Measurements from ENCODE around the gene METTL24. TPM values are rescaled to one million over a fixed set of nuclear protein-coding genes. Genes with fewer than 3 reads are reported as not detected.

Gene METTL24
- total and polyA plus RNA-seq, 2 of the 8 experiments (the other 6 are each of a cell fraction or from before 2014, with no cell fraction given) = 0.30 to 0.39 TPM

DNA sequence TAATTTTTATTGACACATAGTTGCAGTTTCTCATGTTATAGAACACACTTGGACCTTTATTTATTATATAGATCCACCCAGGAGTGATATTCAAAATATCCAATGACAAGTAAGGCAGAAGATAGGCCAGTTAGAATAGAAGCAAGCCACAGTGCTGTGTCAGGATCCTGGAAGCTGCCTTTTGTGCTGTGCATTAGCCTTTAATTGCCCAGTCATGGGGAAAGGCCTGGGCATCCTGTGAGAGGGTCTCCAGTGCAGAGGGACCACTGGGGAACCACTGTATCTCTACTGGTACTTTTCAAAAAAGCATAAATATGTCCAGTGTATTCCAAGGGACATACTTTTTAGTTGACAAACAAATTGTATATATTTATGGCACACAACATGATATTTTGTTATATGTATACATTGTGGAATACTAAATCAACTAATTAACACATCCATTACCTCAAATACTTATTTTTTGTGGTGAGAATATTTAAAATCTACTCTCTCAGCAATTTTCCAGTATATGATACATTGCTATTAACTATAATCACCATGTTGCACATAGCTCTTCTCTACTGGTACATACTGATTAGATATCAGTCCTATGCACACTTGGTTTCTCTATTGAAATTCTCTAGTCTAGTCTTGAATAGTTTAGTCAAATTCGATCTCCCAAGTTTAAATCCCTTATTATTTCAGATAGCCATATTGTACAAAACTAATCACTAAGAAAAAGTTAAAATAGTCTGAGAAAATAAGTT lies 118.4 kb downstream of the METTL24 start:
- Histone ChIP-seq H2BK5ac (ENCODE audit: low read depth, low read length) (no peak overlapping the region), H3K4me3 (ENCODE audit: extremely low read depth in 1 of 4, insufficient read depth in 2 of 4, low read depth in 3 of 4, low read length in 4 of 4) (no peak overlapping the region), H3K4me2 (ENCODE audit: insufficient read depth in 1 of 2, low read depth in 2 of 2, low read length in 2 of 2) (no peak overlapping the region), H2BK120ac (replicated peaks; ENCODE audit: low read depth, low read length) (no peak overlapping the region), H3K27me3 (replicated peaks in 1 of 4; ENCODE audit: control insufficient read depth in 3 of 4, extremely low read depth in 1 of 4, insufficient read depth in 3 of 4, low read length in 3 of 4) (no peaks in the 10 kb centered on the region), H4K8ac (ENCODE audit: extremely low read depth, insufficient read depth, low read length) (no peak overlapping the region), H3K79me1 (ENCODE audit: low read depth, low read length) (no peaks in the 10 kb centered on the region), H3K27ac (ENCODE audit: low read depth, low read length) (no peak overlapping the region), H2BK20ac (ENCODE audit: low read length) (no peak overlapping the region), H3K9me3 (ENCODE audit: insufficient read depth in 2 of 2, low read depth in 1 of 2, low read length in 1 of 2) (no peaks in the 10 kb centered on the region), H2AK5ac (ENCODE audit: low read depth, low read length) (no peak overlapping the region), H2AFZ (ENCODE audit: low read length) (no peak overlapping the region), H2BK15ac (ENCODE audit: low read length) (no peak overlapping the region), H2BK12ac (ENCODE audit: low read depth, low read length) (no peak overlapping the region), H3K14ac (ENCODE audit: insufficient read length) (no peak overlapping the region), H3K18ac (ENCODE audit: extremely low read depth, low read length) (no peak overlapping the region), H4K5ac (ENCODE audit: insufficient read length, low read depth, low read length) (no peak overlapping the region), H4K91ac (replicated peaks; ENCODE audit: insufficient read length, low read length) (no peak overlapping the region), H3K36me3 (ENCODE audit: control insufficient read depth in 2 of 4, insufficient read depth in 4 of 4, low read length in 3 of 4) (no peaks in the 10 kb centered on the region), H3K4me1 (replicated peaks in 1 of 4; ENCODE audit: control insufficient read depth in 3 of 4, insufficient read depth in 4 of 4, low read length in 3 of 4) (no peaks in the 10 kb centered on the region), H3K79me2 (ENCODE audit: control insufficient read depth in 1 of 2, insufficient read depth in 2 of 2, low read length in 2 of 2) (no peaks in the 10 kb centered on the region), H3K23ac (ENCODE audit: insufficient read length) (no peak overlapping the region), H3K23me2 (ENCODE audit: low read depth, low read length) (no peaks in the 10 kb centered on the region), H4K20me1 (replicated peaks in 1 of 2; ENCODE audit: control insufficient read depth in 1 of 2, insufficient read depth in 2 of 2, low read length in 2 of 2) (no peaks in the 10 kb centered on the region), H3K56ac (replicated peaks; ENCODE audit: insufficient read length, low read depth, low read length) (no peak overlapping the region), H3K9ac (replicated peaks in 1 of 4; ENCODE audit: extremely low read depth in 1 of 4, low read depth in 3 of 4, low read length in 3 of 4) (no peak overlapping the region), H3K4ac (replicated peaks; ENCODE audit: insufficient read length, low read depth, low read length) (no peak overlapping the region)
- FAIRE-seq (no peak), DNase-seq (ENCODE audit: low read depth in 1 of 2, low spot score in 2 of 2) (no peak)
- ChIA-PET POLR2A (ENCODE audit: partially characterized antibody) (no interaction called here), CTCF (ENCODE audit: partially characterized antibody) (interaction anchor here (0.6 kb wide), 1 partner anchor 16 kb away, joined by 4 read pairs; no protein-coding TSS in a partner anchor)
- WGBS, 2 experiments (ENCODE audit: extremely low coverage in 1 of 2, insufficient coverage in 1 of 2, insufficient read length in 1 of 2, insufficient replicate concordance in 2 of 2, low coverage in 1 of 2, low lambda C conversion rate in 2 of 2, missing lambda C conversion rate in 1 of 2) = 100% methylated on average over 1 of the region's 1 CpG; no CpG with 5 or more reads in 1 of the 2 experiments
- no peak for TF ChIP-seq TBP (IDR thresholded peaks at IDR 0.05; ENCODE audit: low read depth, low read length)
- no peak for TF ChIP-seq ASH2L (IDR thresholded peaks at IDR 0.05; ENCODE audit: low read length)
- no peak for TF ChIP-seq TCF12 (IDR thresholded peaks at IDR 0.05; ENCODE audit: low read depth, low read length)
- TF ChIP-seq, protein P1, sequence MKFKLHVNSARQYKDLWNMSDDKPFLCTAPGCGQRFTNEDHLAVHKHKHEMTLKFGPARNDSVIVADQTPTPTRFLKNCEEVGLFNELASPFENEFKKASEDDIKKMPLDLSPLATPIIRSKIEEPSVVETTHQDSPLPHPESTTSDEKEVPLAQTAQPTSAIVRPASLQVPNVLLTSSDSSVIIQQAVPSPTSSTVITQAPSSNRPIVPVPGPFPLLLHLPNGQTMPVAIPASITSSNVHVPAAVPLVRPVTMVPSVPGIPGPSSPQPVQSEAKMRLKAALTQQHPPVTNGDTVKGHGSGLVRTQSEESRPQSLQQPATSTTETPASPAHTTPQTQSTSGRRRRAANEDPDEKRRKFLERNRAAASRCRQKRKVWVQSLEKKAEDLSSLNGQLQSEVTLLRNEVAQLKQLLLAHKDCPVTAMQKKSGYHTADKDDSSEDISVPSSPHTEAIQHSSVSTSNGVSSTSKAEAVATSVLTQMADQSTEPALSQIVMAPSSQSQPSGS (IDR thresholded peaks at IDR 0.05; ENCODE audit: low read length) = no peak
- TF ChIP-seq, protein P2, sequence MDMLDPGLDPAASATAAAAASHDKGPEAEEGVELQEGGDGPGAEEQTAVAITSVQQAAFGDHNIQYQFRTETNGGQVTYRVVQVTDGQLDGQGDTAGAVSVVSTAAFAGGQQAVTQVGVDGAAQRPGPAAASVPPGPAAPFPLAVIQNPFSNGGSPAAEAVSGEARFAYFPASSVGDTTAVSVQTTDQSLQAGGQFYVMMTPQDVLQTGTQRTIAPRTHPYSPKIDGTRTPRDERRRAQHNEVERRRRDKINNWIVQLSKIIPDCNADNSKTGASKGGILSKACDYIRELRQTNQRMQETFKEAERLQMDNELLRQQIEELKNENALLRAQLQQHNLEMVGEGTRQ (IDR thresholded peaks at IDR 0.05; ENCODE audit: low read length) = no peak
- TF ChIP-seq CHD2 (IDR thresholded peaks at IDR 0.05; ENCODE audit: low read length) = no peak
- TF ChIP-seq POLR2AphosphoS5 (IDR thresholded peaks at IDR 0.05; ENCODE audit: low read depth, low read length) = no peak
- TF ChIP-seq GABPA (IDR thresholded peaks at IDR 0.05; ENCODE audit: borderline replicate concordance, insufficient read depth, low read length) = no peak
- TF ChIP-seq KDM4A (IDR thresholded peaks at IDR 0.05; ENCODE audit: low read depth, low read length, severe bottlenecking) = no peak
